ENCODE results near the gene FUT1.
A peak's percentile ranks its signal among the peaks of the same experiment; 100 is the strongest.
"Not testable (repeated sequence)": the region's sequence is repeated elsewhere in the genome, so short reads cannot be mapped to it uniquely, and the experiment has no call there.

FUT1 gene

DNA sequence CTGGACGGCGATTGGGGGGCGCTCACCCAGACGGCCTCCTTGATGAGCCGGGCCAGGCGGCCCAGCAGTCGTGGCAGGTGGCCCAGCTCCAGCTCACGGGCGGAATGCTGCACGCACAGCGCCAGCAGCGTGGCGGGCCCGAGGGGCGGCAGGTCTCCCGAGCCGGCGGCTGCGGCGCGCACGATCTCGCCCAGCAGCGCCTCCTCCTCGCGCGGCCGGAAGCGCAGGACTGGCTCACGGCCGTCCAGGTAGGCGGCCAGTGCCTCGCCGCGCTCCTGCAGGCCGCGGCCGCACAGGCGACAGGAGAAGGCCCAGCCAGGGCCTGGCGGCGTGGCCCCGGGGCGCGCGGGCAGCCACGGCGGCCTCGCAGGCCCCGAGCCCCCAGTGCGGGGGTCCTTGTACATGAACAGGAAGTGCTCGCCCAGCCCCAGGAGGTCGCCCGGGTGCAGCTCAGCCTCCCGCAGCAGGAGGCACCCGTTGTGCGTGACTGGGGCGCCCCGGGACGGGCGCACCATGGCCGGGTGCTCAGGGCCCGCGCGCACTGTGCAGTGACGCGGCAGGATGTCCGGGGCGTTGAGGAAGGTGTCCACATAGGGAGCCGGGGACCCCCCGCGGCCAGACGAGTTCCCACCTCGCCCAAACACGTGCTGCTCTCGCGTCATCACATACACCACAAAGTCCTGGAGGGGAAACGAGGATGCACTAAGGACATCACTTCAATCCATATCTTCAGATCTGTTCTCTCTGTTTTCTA, 23.4 kb downstream of the FUT1 start:
- Mint-ChIP-seq H3K4me1 (peaks cover 21% of the 10 kb centered on the region), H3K27ac (ENCODE audit: low read depth) (no peak overlapping the region), H3K36me3 (ENCODE audit: insufficient read depth) (no peaks in the 10 kb centered on the region), H3K9me3 (peaks cover 17% of the 10 kb centered on the region), H3K4me3 (no peak overlapping the region), H3K27me3 (peaks cover 13% of the 10 kb centered on the region)
- DNase-seq (ENCODE audit: low spot score in 2 of 2) = no peak
- ATAC-seq (replicated peaks; ENCODE audit: extremely low read depth, poor library complexity, severe bottlenecking) = no peak

DNA sequence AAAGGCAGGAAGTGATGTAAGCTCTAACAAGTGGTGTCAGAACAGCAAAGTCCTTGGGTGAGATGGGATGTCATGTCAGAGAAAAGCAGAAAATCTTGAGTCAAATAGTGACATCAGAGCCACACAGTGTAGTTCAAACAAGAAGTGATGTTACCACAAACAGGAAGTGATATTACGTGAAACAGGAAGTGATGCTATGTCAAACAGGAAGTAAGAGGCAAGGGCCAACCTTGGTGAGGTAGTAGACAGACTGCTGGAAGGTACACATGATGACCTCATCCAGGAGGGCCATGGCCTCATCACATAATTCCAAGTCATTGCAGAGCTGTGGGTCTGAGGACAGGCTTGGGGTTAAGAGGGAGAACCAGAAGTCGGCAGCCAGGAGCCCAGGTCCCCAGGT, 25.9 kb downstream of the FUT1 start:
- Mint-ChIP-seq H3K9me3 (peaks cover 17% of the 10 kb centered on the region), H3K4me1 (peaks cover 21% of the 10 kb centered on the region), H3K4me3 (no peak overlapping the region), H3K36me3 (ENCODE audit: insufficient read depth) (no peaks in the 10 kb centered on the region), H3K27me3 (no peaks in the 10 kb centered on the region), H3K27ac (ENCODE audit: low read depth) (peak overlapping the region; percentile 2)
- ATAC-seq (replicated peaks; ENCODE audit: extremely low read depth, poor library complexity, severe bottlenecking) (peak; percentile 83), DNase-seq (ENCODE audit: low spot score in 2 of 2) (no peak)

DNA sequence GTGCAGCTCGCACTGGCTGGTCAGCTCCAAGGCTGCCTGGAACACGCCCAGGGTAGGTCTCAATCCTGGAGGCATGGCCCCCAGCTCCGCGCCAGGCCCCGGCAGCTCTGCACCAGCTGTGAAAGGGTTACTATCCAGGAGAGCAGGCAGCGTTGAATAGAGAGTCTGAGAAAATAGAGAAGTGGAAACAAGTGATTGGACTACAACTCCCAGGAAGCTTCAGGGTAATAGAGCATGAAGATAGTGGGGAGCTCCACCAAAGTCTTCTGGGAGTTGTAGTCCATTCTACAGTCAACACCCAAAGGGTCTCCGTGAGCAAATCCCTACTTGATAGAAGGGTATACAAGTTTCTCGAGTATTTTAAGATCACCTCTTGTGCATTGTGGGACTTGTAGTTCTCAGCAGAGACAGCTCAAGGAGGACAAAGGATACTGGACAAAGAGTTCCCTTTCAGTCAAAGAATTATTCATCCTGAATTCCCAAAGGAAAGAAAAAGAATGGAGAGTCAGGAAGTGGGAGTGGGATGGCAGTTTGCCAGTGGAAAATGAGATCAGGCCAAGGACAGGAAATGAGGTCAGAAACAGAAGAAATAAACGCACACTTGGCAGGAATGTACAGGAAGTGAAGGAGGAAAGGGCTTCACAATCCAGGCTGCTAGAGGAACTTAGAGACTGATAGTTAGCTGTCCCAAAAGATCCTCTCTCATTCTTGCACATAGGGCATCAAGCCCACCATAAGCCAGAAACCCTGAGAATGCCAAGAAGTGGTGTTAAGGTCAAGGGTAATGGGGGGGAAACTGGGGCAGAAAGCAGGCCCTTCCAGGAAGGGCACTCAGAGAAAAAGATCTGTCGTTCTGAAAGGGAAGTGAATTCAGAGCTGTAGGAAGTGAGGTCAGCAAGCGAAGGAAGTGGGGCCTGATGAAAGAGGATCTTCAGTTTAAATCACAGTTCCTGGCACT, 27.4 kb downstream of the FUT1 start:
- H3K27ac Mint-ChIP-seq (ENCODE audit: low read depth) = peak overlapping the region; percentile 88

DNA sequence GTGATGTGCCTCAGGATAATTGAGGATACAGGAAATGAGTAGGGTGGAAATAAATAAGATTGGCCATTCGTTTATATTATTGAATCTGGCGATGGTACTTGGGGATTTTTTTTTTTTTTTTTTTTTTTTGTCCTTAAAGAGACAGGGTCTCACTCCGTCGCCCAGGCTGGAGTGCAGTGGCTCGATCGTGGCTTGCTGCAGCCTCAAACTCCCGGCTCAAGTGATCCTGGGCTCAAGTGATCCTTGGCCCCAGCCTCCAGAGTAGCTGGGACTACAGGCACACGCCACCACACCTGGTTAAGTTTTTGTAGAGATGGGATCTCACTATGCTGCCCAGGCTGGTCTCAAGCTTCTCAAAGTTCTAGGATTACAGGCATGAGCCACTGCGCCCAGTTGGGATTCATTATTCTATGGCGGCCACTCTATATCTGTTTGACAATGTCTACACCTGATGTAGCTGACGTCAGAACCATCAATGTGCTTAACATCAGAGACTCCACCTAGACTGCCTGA, 30.2 kb downstream of the FUT1 start:
- peaks cover 17% of the 10 kb centered on the region for H3K9me3 Mint-ChIP-seq
- peaks cover 2% of the 10 kb centered on the region for H3K36me3 Mint-ChIP-seq (ENCODE audit: insufficient read depth)
- no peak overlapping the region for H3K4me3 Mint-ChIP-seq
- peaks cover 32% of the 10 kb centered on the region for H3K4me1 Mint-ChIP-seq
- no peak overlapping the region for H3K27ac Mint-ChIP-seq (ENCODE audit: low read depth)
- H3K27me3 Mint-ChIP-seq = no peaks in the 10 kb centered on the region
- DNase-seq (ENCODE audit: low spot score in 2 of 2) (no peak), ATAC-seq (replicated peaks; ENCODE audit: extremely low read depth, poor library complexity, severe bottlenecking) (no peak)

More for the DNA sequence above, 27.4 kb downstream of the FUT1 start:
- ATAC-seq (replicated peaks; ENCODE audit: extremely low read depth, poor library complexity, severe bottlenecking) (peak; percentile 37), DNase-seq (ENCODE audit: low spot score in 2 of 2) (no peak)
- Mint-ChIP-seq H3K9me3 (peaks cover 17% of the 10 kb centered on the region), H3K36me3 (ENCODE audit: insufficient read depth) (peaks cover 2% of the 10 kb centered on the region), H3K27me3 (no peaks in the 10 kb centered on the region), H3K4me3 (peak overlapping the region; percentile 63), H3K4me1 (peaks cover 32% of the 10 kb centered on the region)

DNA sequence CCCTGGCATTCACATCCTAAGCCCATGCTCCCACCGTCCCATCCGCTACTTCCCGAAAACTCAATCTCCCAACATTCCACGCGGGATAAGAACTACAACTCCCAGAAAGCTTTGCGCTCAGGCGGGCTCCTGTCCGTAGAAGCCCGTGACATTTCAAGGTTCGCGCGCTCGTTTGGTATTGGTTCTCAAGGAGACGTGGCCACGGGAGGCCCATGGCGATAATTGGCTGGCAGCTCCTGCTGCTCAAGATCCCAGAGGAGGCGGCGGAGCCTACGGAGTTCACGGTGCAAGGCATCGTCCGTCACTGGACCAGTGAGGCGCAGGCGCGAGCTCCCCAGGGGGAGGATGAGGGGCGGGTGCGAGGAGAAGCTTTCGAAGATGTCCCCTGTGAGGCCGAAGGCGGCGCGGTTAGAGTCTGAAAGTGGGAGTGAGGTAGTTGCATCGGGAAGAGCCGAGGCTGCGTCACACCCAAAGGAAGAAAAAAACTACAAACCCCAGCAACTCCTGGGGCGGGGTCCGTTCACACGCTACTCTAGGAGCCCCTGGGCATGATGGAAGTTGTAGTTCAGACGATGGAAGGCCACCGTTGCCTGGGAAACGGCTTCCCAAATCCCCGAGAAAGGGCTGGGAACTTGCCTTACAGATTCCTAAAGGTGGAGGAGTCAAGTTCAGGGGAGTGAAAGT, 31.7 kb downstream of the FUT1 start:
- Mint-ChIP-seq H3K27me3 (no peaks in the 10 kb centered on the region), H3K9me3 (peaks cover 10% of the 10 kb centered on the region), H3K36me3 (ENCODE audit: insufficient read depth) (peaks cover 2% of the 10 kb centered on the region), H3K4me1 (peaks cover 22% of the 10 kb centered on the region), H3K4me3 (peak overlapping the region; percentile 93), H3K27ac (ENCODE audit: low read depth) (peak overlapping the region; percentile 93)
- peak; percentile 75 to 85 for DNase-seq (ENCODE audit: low spot score in 2 of 2)
- ATAC-seq (replicated peaks; ENCODE audit: extremely low read depth, poor library complexity, severe bottlenecking) = peak; percentile 88

DNA sequence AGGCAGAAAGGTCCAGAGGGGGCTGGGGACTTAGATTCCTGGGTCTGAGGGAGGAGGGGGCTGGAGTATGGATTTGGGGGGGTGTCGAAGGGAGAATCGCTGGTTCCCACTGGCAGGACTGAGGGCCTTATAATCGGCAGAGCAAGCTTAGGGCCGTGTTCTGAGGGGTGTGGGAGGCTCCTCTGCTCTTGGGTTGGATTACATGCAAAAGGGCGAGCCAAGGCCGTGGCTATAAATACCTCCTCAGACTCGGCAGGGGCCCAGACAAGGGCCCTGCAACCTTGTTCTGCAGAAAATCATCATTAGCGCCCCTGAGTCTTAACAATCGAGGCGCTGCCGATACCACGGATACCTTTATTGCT, 32.2 kb downstream of the FUT1 start:
- Mint-ChIP-seq H3K27ac (ENCODE audit: low read depth) (peak overlapping the region; percentile 93), H3K4me1 (peaks cover 18% of the 10 kb centered on the region), H3K9me3 (peaks cover 6% of the 10 kb centered on the region), H3K27me3 (no peaks in the 10 kb centered on the region), H3K4me3 (peak overlapping the region; percentile 93), H3K36me3 (ENCODE audit: insufficient read depth) (peaks cover 2% of the 10 kb centered on the region)
- no peak for DNase-seq (ENCODE audit: low spot score in 2 of 2)
- ATAC-seq (replicated peaks; ENCODE audit: extremely low read depth, poor library complexity, severe bottlenecking) = peak; percentile 1

DNA sequence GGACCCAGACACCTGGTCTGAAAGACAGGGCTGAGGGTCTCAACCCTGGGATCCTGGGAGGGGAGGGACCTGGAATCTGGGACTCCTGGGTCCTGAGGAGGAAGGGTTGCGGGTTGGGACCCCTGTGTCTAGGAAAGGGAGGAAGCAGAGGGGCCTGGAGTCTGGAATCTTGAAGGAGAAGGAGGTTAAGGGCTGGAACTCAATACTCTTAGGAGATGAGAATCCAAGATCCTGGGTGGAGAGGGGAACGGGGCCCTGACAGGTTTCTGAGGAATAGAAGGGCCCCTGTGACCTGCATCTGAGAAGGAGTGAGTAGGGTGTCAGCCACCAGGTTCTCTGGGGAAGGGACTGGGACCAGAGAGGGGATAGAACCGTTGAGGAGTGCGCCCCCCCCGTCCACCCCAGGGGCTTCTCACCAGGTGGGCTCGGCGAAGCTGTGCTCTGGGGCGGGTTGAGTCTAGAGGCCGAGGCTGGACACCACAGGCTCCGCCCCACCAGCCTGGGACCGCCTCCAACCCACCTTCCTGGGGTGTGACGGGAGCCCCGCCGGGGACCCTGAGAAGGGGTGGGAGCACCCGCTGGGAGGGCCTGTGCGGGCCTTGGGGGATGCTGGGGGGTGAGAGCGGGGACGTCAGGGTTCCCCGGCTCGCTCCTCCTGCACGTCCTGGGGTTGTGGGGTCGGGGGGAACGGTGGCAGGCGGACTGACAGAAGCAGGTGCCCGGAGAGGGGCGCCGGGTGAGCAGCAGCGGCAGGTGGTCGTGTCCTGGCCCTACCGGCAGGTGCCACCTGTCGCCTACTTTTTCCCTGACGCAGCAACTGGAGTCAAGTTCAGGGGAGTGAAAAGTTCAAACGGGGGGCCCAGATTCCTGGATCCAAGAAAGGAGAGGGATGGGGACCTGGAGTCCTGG, 32.9 kb downstream of the FUT1 start, which contains the start of gene MAMSTR:
Gene MAMSTR (minus strand): TSS at position 463 of the 909 bp plus-strand sequence. CDS start 694 bp downstream, outside the sequence.
- ATAC-seq (replicated peaks; ENCODE audit: extremely low read depth, poor library complexity, severe bottlenecking) (no peak), DNase-seq (ENCODE audit: low spot score in 2 of 2) (no peak)
- Mint-ChIP-seq H3K4me3 (peak within 1 kb of the TSS; percentile 93), H3K4me1 (peaks cover 18% of the 10 kb centered on the region), H3K27ac (ENCODE audit: low read depth) (peak within 1 kb of the TSS; percentile 93), H3K36me3 (ENCODE audit: insufficient read depth) (peaks cover 2% of the 10 kb centered on the region), H3K27me3 (no peaks in the 10 kb centered on the region), H3K9me3 (no peaks in the 10 kb centered on the region)

DNA sequence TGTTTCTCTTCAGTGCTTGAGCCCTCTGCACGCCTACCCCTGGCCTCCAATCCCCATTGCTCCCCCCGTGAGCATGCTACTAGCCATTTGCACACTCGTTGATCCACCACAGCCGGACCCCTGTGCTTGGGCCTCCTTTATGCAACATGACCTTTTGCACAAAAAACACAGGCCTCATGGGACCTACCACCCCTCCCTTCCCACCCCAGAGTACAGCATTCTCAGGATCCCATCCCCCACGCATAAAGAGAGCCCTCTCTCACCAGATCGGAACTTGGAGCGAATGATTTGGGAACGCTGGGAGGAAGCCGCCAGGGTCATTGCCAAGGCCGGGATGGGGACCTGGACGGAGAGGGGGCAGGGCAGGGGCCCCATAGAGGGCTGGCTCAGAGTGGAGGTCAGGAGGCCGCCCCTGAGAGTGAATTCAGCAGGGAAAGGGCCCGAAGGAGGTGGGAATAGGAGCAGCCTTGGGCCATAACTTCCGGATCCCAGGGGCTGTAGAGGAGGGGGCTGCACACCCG, 33.7 kb downstream of the FUT1 start:
- DNase-seq (ENCODE audit: low spot score in 2 of 2) (no peak), ATAC-seq (replicated peaks; ENCODE audit: extremely low read depth, poor library complexity, severe bottlenecking) (no peak)
- Mint-ChIP-seq H3K4me3 (no peak overlapping the region), H3K27ac (ENCODE audit: low read depth) (peak overlapping the region; percentile 53), H3K36me3 (ENCODE audit: insufficient read depth) (peaks cover 2% of the 10 kb centered on the region), H3K27me3 (no peaks in the 10 kb centered on the region), H3K4me1 (peaks cover 25% of the 10 kb centered on the region), H3K9me3 (no peaks in the 10 kb centered on the region)

DNA sequence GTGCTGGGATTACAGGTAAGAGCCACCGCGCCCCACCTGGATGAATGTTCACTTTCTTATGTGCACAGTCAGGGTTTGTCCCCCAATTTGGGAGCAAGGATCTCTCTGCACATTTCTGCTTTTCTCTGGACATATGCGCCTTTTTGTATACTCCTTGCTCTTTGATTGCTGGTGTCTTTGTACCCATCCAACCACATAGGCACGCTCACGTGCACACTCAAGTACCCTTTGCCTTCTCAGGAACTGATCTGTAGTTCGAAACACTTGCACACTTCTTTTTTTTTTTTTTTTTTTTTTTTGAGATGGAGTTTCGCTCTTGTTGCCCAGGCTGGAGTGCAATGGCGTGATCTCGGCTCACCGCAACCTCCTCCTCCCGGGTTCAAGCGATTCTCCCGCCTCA, 34.3 kb downstream of the FUT1 start:
- peaks cover 28% of the 10 kb centered on the region for H3K4me1 Mint-ChIP-seq
- not testable (repeated sequence) for H3K9me3 Mint-ChIP-seq; H3K27me3 Mint-ChIP-seq; H3K4me3 Mint-ChIP-seq; H3K27ac Mint-ChIP-seq (ENCODE audit: low read depth); ATAC-seq (replicated peaks; ENCODE audit: extremely low read depth, poor library complexity, severe bottlenecking); H3K36me3 Mint-ChIP-seq (ENCODE audit: insufficient read depth); DNase-seq (ENCODE audit: low spot score in 2 of 2)

DNA sequence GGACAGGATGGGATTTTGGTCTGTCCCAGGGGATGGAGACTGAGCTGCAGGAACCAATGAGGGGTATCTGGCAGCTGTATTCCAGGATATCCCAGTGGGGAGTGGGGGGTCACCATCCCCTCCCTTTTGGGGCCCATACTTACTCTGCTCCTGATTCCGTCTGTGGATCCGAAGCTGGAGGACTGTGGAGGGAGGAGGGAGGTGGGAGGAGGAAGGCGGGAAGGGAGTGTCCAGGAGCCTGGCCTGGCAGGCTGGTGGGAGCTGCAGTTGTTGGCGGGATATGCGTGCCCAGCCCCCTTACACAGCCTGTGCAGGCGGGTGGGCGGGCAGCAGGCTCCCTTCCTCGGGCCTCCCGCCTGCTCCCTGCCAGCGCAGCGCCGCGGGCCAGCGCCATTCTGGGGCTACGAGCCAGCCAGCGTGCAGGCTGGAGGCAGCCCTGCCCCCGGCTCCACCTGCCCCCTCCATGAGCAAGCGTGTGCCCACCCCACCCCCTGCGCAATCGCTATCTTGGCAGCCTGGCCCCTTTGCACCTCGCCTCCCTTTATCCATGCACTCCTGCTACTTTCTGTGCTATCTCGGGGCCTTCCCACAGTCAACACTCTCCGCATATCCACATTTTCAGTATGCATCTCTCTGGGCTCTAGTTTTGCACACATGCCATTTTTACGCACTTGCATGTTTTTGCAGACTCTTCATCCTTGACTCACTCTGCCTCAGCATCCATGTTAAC, 35.7 kb downstream of the FUT1 start:
- Mint-ChIP-seq H3K27me3 (no peaks in the 10 kb centered on the region), H3K4me3 (peak overlapping the region; percentile 11), H3K9me3 (no peaks in the 10 kb centered on the region), H3K36me3 (ENCODE audit: insufficient read depth) (peaks cover 5% of the 10 kb centered on the region), H3K27ac (ENCODE audit: low read depth) (no peak overlapping the region), H3K4me1 (peaks cover 34% of the 10 kb centered on the region)
- DNase-seq (ENCODE audit: low spot score in 2 of 2) (no peak), ATAC-seq (replicated peaks; ENCODE audit: extremely low read depth, poor library complexity, severe bottlenecking) (no peak)

DNA sequence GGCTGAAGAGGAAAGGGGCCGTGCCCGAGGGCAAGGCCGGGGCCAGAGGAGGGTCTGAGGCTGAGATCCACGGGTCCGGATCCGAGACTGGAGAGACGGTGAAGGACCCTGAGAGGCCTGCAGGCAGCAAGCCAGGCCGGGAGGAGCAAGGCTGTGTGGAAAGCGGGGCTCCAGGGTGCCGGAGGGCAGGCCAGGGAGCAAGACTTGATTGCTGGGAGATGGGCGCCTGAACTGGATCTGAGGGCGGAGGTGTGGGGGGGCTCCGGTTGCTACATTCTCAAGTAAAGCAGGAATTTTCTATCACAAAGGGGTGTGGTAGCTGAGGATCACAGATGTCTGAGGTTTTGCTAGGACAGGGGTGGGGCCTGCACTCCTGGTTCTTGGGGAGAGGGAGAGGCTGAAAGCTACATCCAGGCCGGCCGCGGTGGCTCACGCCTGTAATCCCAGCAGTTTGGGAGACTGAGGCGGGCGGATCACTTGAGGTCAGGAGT, 36.7 kb downstream of the FUT1 start:
- Mint-ChIP-seq H3K4me1 (peaks cover 29% of the 10 kb centered on the region), H3K27ac (ENCODE audit: low read depth) (no peak overlapping the region), H3K4me3 (no peak overlapping the region), H3K9me3 (no peaks in the 10 kb centered on the region), H3K36me3 (ENCODE audit: insufficient read depth) (peaks cover 3% of the 10 kb centered on the region), H3K27me3 (no peaks in the 10 kb centered on the region)
- no peak for ATAC-seq (replicated peaks; ENCODE audit: extremely low read depth, poor library complexity, severe bottlenecking)
- no peak for DNase-seq (ENCODE audit: low spot score in 2 of 2)

Measured in central memory CD8-positive, alpha-beta T cell (primary cell).